ENCODE results near the gene LARP4B. TPM values are rescaled to one million over a fixed set of nuclear protein-coding genes. Genes with fewer than 3 reads are reported as not detected.

The LARP4B gene
- polyA plus RNA-seq, 1 experiment, result 33.5 TPM

GRCh38 chr10:945778-946177, 14.3 kb upstream of the LARP4B start:
- Histone ChIP-seq H3K27ac (ENCODE audit: low read depth, low read length) (no peak overlapping the region), H3K4me3 (ENCODE audit: low read depth, low read length) (no peak overlapping the region), H3K27me3 (ENCODE audit: control insufficient read depth, insufficient read depth, low read length) (peaks cover 9% of the 10 kb centered on the region), H3K9me3 (ENCODE audit: control insufficient read depth, insufficient read depth, low read length) (no peaks in the 10 kb centered on the region; the same call in 1 of the 2 replicates)
- DNase-seq (ENCODE audit: low read depth, low spot score), result no peak
- POLR2A ChIA-PET, result no interaction called here
- CTCF ChIA-PET, result no interaction called here
- no peak for TF ChIP-seq CTCF (IDR thresholded peaks at IDR 0.05; ENCODE audit: low read depth, low read length)

- peaks cover 4% of the 10 kb centered on the region for H3K27me3 ChIP-seq (ENCODE audit: control insufficient read depth, insufficient read depth, low read length)
- no peaks in the 10 kb centered on the region; the same call in 1 of the 2 replicates for H3K9me3 ChIP-seq (ENCODE audit: control insufficient read depth, insufficient read depth, low read length)
- no peak for TF ChIP-seq CTCF (IDR thresholded peaks at IDR 0.05; ENCODE audit: low read depth, low read length)
- H3K27ac ChIP-seq (ENCODE audit: low read depth, low read length), result no peak overlapping the region
- POLR2A ChIA-PET, result no interaction called here
- CTCF ChIA-PET, result no interaction called here
- H3K4me3 ChIP-seq (ENCODE audit: low read depth, low read length), result no peak overlapping the region
- DNase-seq (ENCODE audit: low read depth, low spot score), result no peak
These were observed 12.7 kb upstream of the LARP4B start for GRCh38 chr10:944034-944831.

- no peak overlapping the region for H3K4me3 ChIP-seq (ENCODE audit: low read depth, low read length)
- TF ChIP-seq CTCF (IDR thresholded peaks at IDR 0.05; ENCODE audit: low read depth, low read length), result no peak
- no peaks in the 10 kb centered on the region; the same call in 1 of the 2 replicates for H3K9me3 ChIP-seq (ENCODE audit: control insufficient read depth, insufficient read depth, low read length)
- ChIA-PET CTCF (no interaction called here), POLR2A (no interaction called here)
- no peak overlapping the region for H3K27ac ChIP-seq (ENCODE audit: low read depth, low read length)
- H3K27me3 ChIP-seq (ENCODE audit: control insufficient read depth, insufficient read depth, low read length), result peaks cover 2% of the 10 kb centered on the region
- DNase-seq (ENCODE audit: low read depth, low spot score), result no peak
These were observed 12.0 kb upstream of the LARP4B start for GRCh38 chr10:943334-944033.

GRCh38 chr10:938941-939678, 7.6 kb upstream of the LARP4B start:
- Histone ChIP-seq H3K4me3 (ENCODE audit: low read depth, low read length) (no peak overlapping the region), H3K27ac (ENCODE audit: low read depth, low read length) (no peak overlapping the region), H3K9me3 (ENCODE audit: control insufficient read depth, insufficient read depth, low read length) (no peaks in the 10 kb centered on the region; the same call in 1 of the 2 replicates), H3K27me3 (ENCODE audit: control insufficient read depth, insufficient read depth, low read length) (no peaks in the 10 kb centered on the region)
- TF ChIP-seq CTCF (IDR thresholded peaks at IDR 0.05; ENCODE audit: low read depth, low read length), result no peak
- ChIA-PET POLR2A (no interaction called here), CTCF (no interaction called here)
- no peak for DNase-seq (ENCODE audit: low read depth, low spot score)

All from AG04450 (cell line).